ENCODE measurements around the gene CUTA. TPM values are rescaled to one million over a fixed set of nuclear protein-coding genes. Genes with fewer than 3 reads are reported as not detected.
A peak's percentile ranks its signal among the peaks of the same experiment; 100 is the strongest.
"Not testable (repeated sequence)": the region's sequence is repeated elsewhere in the genome, so short reads cannot be mapped to it uniquely, and the experiment has no call there.

The CUTA gene
- total and polyA plus RNA-seq, 2 donors, result 62.5 to 192 TPM

DNA sequence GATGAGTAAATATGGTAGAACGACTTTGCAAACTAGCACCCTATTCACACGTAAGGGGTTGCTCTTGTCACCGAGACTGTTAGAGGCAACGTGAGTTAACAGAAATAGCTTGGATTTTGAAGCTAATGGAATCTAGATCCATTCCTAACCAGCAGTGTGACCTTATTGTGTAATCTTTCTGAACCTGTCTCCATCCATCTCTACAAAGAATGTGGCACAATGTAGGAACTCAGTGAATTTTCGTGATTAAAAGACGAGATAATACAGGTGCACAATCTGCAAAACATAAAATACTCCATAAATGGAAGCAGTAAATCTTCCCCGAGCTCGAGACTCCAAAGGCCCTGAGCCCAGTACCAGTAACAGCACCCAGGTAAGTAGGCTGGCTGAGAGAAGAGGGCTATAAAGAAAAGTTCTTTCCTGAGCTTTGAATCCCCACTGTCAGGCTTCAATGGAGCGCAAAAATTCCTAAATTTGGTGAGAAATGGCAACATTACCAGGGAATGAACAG is 27.1 kb downstream of the CUTA start:
- WGBS, result 72% methylated on average over 9 of the region's 9 CpGs
- H3K36me3 ChIP-seq (ENCODE audit: insufficient read depth), result no peaks in the 10 kb centered on the region
- H3K27ac ChIP-seq (ENCODE audit: low read depth), result peak overlapping the region; percentile 85
- no peak overlapping the region for H3K4me3 ChIP-seq (ENCODE audit: low read depth, low read length)
- no peaks in the 10 kb centered on the region for H3K4me1 ChIP-seq (ENCODE audit: insufficient read depth)
- no peak for DNase-seq (ENCODE audit: extremely low spot score)

DNA sequence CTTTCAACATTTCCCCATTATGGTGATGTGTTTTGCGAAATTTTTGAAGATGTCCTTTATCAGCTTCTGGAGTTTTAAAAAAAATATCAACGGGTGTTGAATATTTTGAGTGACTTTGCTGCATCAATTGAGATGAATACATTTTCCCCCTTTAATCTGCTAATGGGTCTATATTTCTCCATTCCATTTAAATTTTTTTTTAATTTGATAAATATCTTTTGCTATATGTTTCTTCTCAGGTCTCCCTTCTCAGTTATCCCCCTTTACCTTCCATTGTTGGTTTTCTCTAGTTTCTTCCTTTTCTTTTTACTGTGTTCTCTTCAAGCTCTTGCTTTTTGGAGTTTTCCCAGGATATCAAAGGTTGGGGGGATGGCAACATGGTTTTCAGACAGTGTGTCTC is 27.7 kb downstream of the CUTA start:
- Histone ChIP-seq H3K4me1 (ENCODE audit: insufficient read depth) (no peaks in the 10 kb centered on the region), H3K4me3 (ENCODE audit: low read depth, low read length) (no peak overlapping the region), H3K27ac (ENCODE audit: low read depth) (no peak overlapping the region), H3K36me3 (ENCODE audit: insufficient read depth) (no peaks in the 10 kb centered on the region)
- no peak for DNase-seq (ENCODE audit: extremely low spot score)
- WGBS, result 93% methylated on average over 2 of the region's 2 CpGs

DNA sequence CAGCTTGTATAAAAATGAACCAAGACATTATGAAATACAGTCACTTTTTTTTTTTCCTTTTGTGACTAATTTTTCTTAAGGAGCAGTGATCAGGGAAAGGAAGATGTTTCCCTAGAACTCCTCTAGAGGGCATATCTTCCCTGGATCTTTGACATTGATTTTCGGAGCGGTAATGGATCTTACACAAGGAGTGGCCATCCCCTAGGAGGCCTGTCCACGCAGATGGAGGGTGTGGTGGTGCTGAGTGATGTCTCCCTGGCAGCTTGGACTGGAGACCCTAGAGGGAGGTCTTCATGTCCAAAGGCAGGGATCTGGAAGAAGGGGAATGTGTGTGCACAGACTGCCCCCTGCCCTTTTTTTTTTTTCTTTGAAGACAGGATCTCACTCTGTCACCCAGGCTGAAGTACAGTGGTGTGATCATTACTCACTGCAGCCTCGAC is 33.3 kb downstream of the CUTA start:
- no peaks in the 10 kb centered on the region for H3K36me3 ChIP-seq (ENCODE audit: insufficient read depth)
- DNase-seq (ENCODE audit: extremely low spot score), result no peak
- WGBS, result 26% methylated on average over 4 of the region's 4 CpGs
- no peak overlapping the region for H3K27ac ChIP-seq (ENCODE audit: low read depth)
- H3K4me1 ChIP-seq (ENCODE audit: insufficient read depth), result no peaks in the 10 kb centered on the region
- H3K4me3 ChIP-seq (ENCODE audit: low read depth, low read length), result no peak overlapping the region

DNA sequence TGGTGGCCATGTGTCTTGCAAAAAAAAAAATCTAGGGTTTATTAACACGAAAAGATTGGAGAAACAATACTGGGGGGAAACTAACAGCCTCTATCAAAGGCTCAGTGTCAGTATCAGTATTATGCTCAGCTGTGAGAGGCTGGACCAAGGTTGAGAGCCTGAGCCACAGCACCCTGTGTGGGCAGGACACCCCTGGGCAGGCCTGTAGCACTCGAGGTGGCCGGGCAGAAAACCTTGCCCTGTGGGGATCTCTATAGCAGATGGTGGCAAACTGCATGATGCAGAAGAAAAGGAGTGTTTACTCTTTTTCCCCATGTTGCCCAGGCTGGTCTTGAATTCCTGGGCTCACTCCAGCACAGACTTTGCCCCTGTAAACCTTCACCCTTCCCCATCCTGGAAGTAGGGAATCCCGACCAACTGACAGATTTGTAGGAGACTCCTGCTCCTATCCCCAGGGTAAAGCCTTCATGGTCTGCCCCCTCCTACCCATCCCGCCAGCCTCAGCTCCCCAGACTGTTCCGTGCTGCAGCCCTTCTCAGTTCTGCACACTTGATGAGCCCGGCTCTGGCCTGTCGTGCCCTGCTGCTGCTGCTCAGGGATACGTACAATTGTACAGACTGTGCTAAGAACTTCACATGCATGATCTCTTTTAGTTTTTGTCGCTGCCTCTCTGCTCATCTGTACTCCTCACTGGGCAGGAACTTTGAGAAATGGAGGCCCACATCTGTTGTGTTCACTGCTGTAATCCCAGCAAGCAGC is 34.3 kb downstream of the CUTA start:
- no peak for DNase-seq (ENCODE audit: extremely low spot score)
- WGBS, result 76% methylated on average over 10 of the region's 10 CpGs
- Histone ChIP-seq H3K27ac (ENCODE audit: low read depth) (no peak overlapping the region), H3K36me3 (ENCODE audit: insufficient read depth) (no peaks in the 10 kb centered on the region), H3K4me1 (ENCODE audit: insufficient read depth) (no peaks in the 10 kb centered on the region), H3K4me3 (ENCODE audit: low read depth, low read length) (no peak overlapping the region)

DNA sequence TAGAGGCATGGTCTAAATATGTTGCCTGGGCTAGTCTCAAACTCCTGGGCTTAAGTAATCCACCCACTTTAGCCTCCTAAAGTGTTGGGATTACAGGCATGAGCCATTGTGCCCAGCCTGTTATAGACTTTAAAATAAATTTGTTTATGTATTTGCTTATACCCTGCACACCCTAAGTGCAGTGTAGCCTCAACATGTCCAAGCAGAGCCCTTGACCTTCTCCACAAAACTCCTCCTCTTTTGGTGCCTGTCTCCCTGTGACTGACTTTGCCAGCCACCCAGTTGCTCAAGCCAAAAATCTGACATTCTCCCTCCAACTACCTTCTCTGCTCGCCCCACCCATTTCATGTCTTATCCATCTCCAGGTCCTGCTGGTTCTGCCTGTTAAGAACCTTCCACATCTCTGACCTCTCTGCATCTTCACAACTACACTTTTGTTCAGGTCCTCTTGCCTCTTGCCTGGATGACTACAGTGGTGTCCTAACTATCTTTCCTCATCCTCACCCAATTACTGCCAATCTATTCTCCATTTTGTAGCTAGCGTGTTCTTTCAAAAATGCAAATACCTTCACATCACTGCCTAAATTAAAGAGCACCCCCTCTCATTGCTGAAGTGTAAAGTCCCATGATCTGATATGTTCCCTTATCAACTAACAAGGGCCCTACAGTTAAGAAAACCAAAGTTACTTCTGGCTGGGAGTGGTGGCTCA is 37.5 kb downstream of the CUTA start:
- Histone ChIP-seq H3K4me3 (ENCODE audit: low read depth, low read length) (no peak overlapping the region), H3K4me1 (ENCODE audit: insufficient read depth) (no peaks in the 10 kb centered on the region), H3K36me3 (ENCODE audit: insufficient read depth) (no peaks in the 10 kb centered on the region), H3K27ac (ENCODE audit: low read depth) (no peak overlapping the region)
- DNase-seq (ENCODE audit: extremely low spot score), result no peak
- WGBS, result 84% methylated on average over 2 of the region's 2 CpGs

DNA sequence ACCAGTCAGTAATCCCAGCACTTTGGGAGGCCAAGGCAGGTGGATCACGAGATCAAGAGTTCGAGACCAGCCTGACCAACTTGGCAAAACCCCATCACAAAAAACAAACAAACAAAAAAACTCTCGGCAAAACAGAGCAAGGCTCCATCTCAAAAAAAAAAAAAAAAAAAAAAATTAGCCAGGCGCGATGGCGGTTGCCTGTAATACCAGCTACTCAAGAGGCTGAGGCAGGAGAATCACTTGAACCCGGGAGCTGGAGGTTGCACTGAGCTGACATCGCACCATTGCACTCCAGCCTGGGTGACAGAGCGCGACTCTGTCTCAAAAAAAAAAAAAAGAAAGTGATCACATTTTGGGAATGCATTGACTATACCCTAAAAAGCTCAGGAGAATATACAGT is 38.7 kb downstream of the CUTA start:
- WGBS, result 96% methylated on average over 10 of the region's 10 CpGs
- not testable (repeated sequence) for H3K4me3 ChIP-seq (ENCODE audit: low read depth, low read length); DNase-seq (ENCODE audit: extremely low spot score); H3K36me3 ChIP-seq (ENCODE audit: insufficient read depth); H3K4me1 ChIP-seq (ENCODE audit: insufficient read depth); H3K27ac ChIP-seq (ENCODE audit: low read depth)

GRCh38 chr6:33377171-33377570 is 40.7 kb downstream of the CUTA start:
- no peak overlapping the region for H3K27ac ChIP-seq (ENCODE audit: low read depth)

GRCh38 chr6:33375143-33375671 is 42.7 kb downstream of the CUTA start:
- Histone ChIP-seq H3K27ac (ENCODE audit: low read depth) (no peak overlapping the region), H3K36me3 (ENCODE audit: insufficient read depth) (no peaks in the 10 kb centered on the region), H3K4me3 (ENCODE audit: low read depth, low read length) (no peak overlapping the region), H3K4me1 (ENCODE audit: insufficient read depth) (peaks cover 2% of the 10 kb centered on the region)
- peak; percentile 64 for DNase-seq (ENCODE audit: extremely low spot score)
- 13% methylated on average over 9 of the region's 9 CpGs for WGBS

More at GRCh38 chr6:33377171-33377570, 40.7 kb downstream of the CUTA start:
- no peak overlapping the region for H3K4me3 ChIP-seq (ENCODE audit: low read depth, low read length)
- H3K36me3 ChIP-seq (ENCODE audit: insufficient read depth), result no peaks in the 10 kb centered on the region
- H3K4me1 ChIP-seq (ENCODE audit: insufficient read depth), result peaks cover 2% of the 10 kb centered on the region
- 85% methylated on average over 4 of the region's 4 CpGs for WGBS
- DNase-seq (ENCODE audit: extremely low spot score), result no peak

DNA sequence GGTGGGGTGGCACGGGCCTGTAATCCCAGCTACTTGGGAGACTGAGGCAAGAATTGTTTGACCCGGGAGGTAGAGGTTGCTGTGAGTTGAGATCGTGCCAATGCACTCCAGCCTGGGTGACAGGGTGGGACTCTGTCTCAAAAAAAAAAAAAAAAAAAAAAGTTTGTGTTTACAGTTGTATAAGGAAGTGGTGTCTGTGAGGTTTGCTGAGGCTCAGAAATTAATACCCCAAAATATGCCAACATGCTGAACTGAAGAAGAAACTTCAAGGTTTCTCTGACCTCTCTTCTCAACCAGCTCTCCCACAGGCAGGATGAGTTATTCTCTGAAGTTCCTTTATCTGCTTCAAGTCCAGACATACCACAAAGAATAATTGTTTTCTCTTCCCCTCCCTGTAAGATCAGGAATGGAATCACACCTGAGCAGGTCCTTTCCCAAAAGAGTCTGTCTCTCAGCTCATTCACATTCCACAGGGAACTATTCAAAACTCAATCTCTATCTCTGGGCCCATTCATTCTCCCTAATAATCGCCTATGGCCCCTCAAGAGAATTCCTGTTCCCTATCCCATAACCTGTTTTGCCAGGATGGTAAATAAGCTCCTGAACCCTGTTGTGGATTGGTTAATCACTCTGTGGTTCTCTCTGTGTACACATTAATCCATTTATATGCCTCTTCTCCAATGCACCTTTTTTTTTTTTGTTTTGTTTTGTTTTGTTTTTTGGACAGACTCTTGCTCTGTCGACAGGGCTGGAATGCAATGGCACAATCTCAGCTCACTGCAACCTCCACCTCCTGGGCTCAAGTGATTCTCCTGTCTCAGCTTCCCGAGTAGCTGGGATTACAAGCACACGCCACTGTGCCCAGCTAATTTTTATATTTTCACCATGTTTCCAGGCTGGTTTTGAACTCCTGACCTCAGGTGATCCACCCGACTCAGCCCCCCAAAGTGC is 43.7 kb downstream of the CUTA start:
- WGBS, result 64% methylated on average over 8 of the region's 8 CpGs
- no peak for DNase-seq (ENCODE audit: extremely low spot score)
- Histone ChIP-seq H3K4me3 (ENCODE audit: low read depth, low read length) (no peak overlapping the region), H3K4me1 (ENCODE audit: insufficient read depth) (peaks cover 2% of the 10 kb centered on the region), H3K36me3 (ENCODE audit: insufficient read depth) (no peaks in the 10 kb centered on the region), H3K27ac (ENCODE audit: low read depth) (peak overlapping the region; percentile 56)

DNA sequence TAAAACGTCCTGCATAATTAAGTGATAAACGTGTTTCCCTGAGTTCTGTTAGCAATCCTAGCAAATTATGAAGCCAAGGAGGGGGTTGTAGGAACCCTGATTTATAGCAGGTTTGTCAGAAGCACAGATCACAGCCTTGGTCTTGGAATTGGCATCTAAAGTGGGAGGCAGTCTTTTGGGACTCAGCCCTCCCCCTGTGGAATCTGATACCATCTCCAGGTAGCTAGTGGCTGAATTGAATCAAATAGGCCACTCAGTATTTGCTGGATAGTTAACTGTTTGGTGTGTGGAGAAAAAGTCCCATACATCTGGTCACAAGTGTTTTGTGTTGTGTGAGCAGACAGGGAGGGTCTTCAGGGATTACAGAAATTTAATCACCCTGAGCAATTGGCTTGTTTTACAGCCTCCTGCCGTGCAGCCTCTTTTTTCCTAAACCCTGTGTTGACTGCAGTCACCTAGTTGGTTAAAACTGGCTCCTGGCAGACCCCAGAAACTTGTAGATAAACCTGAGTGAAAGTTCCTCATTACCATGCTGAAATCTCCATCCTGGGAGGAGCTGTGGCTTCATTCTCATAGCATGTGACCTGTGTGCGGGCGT is 45.3 kb downstream of the CUTA start:
- WGBS, result 45% methylated on average over 5 of the region's 5 CpGs
- no peak for DNase-seq (ENCODE audit: extremely low spot score)
- Histone ChIP-seq H3K4me3 (ENCODE audit: low read depth, low read length) (no peak overlapping the region), H3K27ac (ENCODE audit: low read depth) (no peak overlapping the region), H3K36me3 (ENCODE audit: insufficient read depth) (no peaks in the 10 kb centered on the region), H3K4me1 (ENCODE audit: insufficient read depth) (peaks cover 2% of the 10 kb centered on the region)

DNA sequence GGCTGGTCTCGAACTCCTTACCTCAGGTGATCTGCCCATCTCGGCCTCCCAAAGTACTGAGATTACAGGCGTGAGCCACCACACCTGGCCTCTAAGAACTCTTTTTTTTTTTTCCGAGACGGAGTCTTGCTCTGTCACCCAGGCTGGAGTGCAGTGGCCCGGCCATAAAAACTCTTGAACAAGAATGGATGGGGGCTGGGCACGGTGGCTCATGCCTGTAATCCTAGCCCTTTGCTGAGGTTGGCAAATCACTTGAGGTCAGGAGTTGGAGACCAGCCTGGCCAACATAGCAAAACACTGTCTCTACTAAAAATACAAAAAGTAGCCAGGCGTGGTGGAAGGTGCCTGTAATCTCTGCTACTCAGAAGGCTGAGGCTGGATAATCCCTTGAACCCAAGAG is 46.0 kb downstream of the CUTA start:
- not testable (repeated sequence) for H3K4me3 ChIP-seq (ENCODE audit: low read depth, low read length); DNase-seq (ENCODE audit: extremely low spot score); H3K27ac ChIP-seq (ENCODE audit: low read depth); H3K36me3 ChIP-seq (ENCODE audit: insufficient read depth); H3K4me1 ChIP-seq (ENCODE audit: insufficient read depth)
- WGBS, result 82% methylated on average over 8 of the region's 8 CpGs

DNA sequence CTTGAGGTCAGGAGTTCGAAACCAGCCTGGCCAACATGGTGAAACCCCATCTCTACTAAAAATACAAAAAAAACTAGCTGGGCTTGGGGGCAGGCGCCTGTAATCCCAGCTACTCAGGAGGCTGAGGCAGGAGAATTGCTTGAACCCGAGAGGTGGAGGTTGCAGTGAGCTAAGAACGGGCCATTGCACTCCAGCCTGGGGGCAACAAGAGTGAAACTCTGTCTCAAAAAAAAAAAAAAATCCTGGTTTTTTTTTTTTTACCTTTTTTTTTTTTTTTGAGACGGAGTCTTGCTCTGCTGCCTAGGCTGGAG is 50.2 kb downstream of the CUTA start:
- H3K4me1 ChIP-seq (ENCODE audit: insufficient read depth); DNase-seq (ENCODE audit: extremely low spot score); H3K36me3 ChIP-seq (ENCODE audit: insufficient read depth); H3K27ac ChIP-seq (ENCODE audit: low read depth); H3K4me3 ChIP-seq (ENCODE audit: low read depth, low read length): not testable (repeated sequence)
- WGBS, result 88% methylated on average over 5 of the region's 5 CpGs
